ENCODE data around the gene RAPH1.

RAPH1 gene

GRCh38 chr2:203366639-203367466, 168.2 kb downstream of the RAPH1 start:
- H3K4me3 ChIP-seq (ENCODE audit: low read depth, low read length) = no peak overlapping the region

- H3K4me3 ChIP-seq (ENCODE audit: low read depth, low read length) = no peak overlapping the region
These were observed 173.2 kb downstream of the RAPH1 start for GRCh38 chr2:203361922-203362321.

- no peak overlapping the region for H3K4me3 ChIP-seq (ENCODE audit: low read depth, low read length)
These were observed 173.6 kb downstream of the RAPH1 start for GRCh38 chr2:203361495-203361894.

GRCh38 chr2:203360833-203361430, 174.2 kb downstream of the RAPH1 start:
- no peak overlapping the region for H3K4me3 ChIP-seq (ENCODE audit: low read depth, low read length)

- H3K4me3 ChIP-seq (ENCODE audit: low read depth, low read length) = no peak overlapping the region
These were observed 175.7 kb downstream of the RAPH1 start for GRCh38 chr2:203359450-203359849.

GRCh38 chr2:203354966-203355365, 180.1 kb downstream of the RAPH1 start:
- H3K4me3 ChIP-seq (ENCODE audit: low read depth, low read length) = no peak overlapping the region

GRCh38 chr2:203352604-203353255, 182.4 kb downstream of the RAPH1 start:
- H3K4me3 ChIP-seq (ENCODE audit: low read depth, low read length) = no peak overlapping the region

GRCh38 chr2:203347375-203347774, 187.7 kb downstream of the RAPH1 start:
- H3K4me3 ChIP-seq (ENCODE audit: low read depth, low read length) = no peak overlapping the region

- no peak overlapping the region for H3K4me3 ChIP-seq (ENCODE audit: low read depth, low read length)
These were observed 188.5 kb downstream of the RAPH1 start for GRCh38 chr2:203346612-203347011.

GRCh38 chr2:203344667-203345066, 190.4 kb downstream of the RAPH1 start:
- H3K4me3 ChIP-seq (ENCODE audit: low read depth, low read length) = no peak overlapping the region

Data from iPS-11a (cell line).